Duodenal mucosa (tissue), 2 donors: ENCODE data around the gene IDE.

Experiments
- H3K27ac ChIP-seq: one replicate; pipeline ENCODE4 v1.7.0; 2013; ENCODE audit warnings: low read depth, low read length
- H3K27me3 ChIP-seq, 2 donors: one replicate each; pipeline ENCODE4 v1.7.0; 2013; ENCODE audit warnings: low read length in 2 of 2, control low read depth in 1 of 2; ENCODE audit not compliant: insufficient read depth in 2 of 2, control insufficient read depth in 1 of 2
- H3K36me3 ChIP-seq, 2 donors: one replicate each; pipeline ENCODE4 v1.7.0; 2013; ENCODE audit warnings: low read length in 2 of 2, control low read depth in 1 of 2; ENCODE audit not compliant: insufficient read depth in 2 of 2, control insufficient read depth in 1 of 2
- H3K4me1 ChIP-seq, 2 donors: one replicate each; pipeline ENCODE4 v1.7.0; 2013; ENCODE audit warnings: low read length in 2 of 2, control low read depth in 1 of 2; ENCODE audit not compliant: insufficient read depth in 2 of 2, control insufficient read depth in 1 of 2
- H3K4me3 ChIP-seq, 2 donors: one replicate each; pipeline ENCODE4 v1.7.0; 2013; ENCODE audit warnings: low read length in 2 of 2, low read depth in 1 of 2
- H3K9ac ChIP-seq, 2 donors: one replicate each; pipeline ENCODE4 v1.7.0; 2013; ENCODE audit warnings: low read length in 2 of 2, low read depth in 1 of 2
- H3K9me3 ChIP-seq, 2 donors: one replicate each; pipeline ENCODE4 v1.7.0; 2013; ENCODE audit warnings: low read length in 2 of 2, control low read depth in 1 of 2; ENCODE audit not compliant: control insufficient read depth in 1 of 2

The IDE gene

GRCh38 chr10:92541583-92541982 lies 32.3 kb downstream of the IDE start:
- no peak overlapping the region for H3K27ac ChIP-seq
- H3K9ac ChIP-seq, result no peak overlapping the region
- H3K36me3 ChIP-seq, result peaks cover 0 to 3% of the 10 kb centered on the region in 2 donors
- H3K4me3 ChIP-seq, result no peak overlapping the region
- no peaks in the 10 kb centered on the region for H3K27me3 ChIP-seq
- H3K4me1 ChIP-seq, result peaks cover 0 to 9% of the 10 kb centered on the region in 2 donors
- H3K9me3 ChIP-seq, result no peaks in the 10 kb centered on the region

GRCh38 chr10:92538231-92538958 lies 35.5 kb downstream of the IDE start:
- no peak overlapping the region for H3K4me3 ChIP-seq

GRCh38 chr10:92530891-92531535 lies 42.9 kb downstream of the IDE start:
- Histone ChIP-seq H3K4me1 (no peaks in the 10 kb centered on the region), H3K36me3 (peaks cover 17 to 51% of the 10 kb centered on the region in 2 donors), H3K9me3 (no peaks in the 10 kb centered on the region), H3K27ac (no peak overlapping the region), H3K9ac (no peak overlapping the region), H3K27me3 (no peaks in the 10 kb centered on the region), H3K4me3 (no peak overlapping the region)

More at GRCh38 chr10:92538231-92538958, 35.5 kb downstream of the IDE start:
- H3K27me3 ChIP-seq, result no peaks in the 10 kb centered on the region
- H3K9ac ChIP-seq, result no peak overlapping the region
- no peaks in the 10 kb centered on the region for H3K4me1 ChIP-seq
- peaks cover 5 to 21% of the 10 kb centered on the region in 2 donors for H3K36me3 ChIP-seq
- H3K27ac ChIP-seq, result no peak overlapping the region
- no peaks in the 10 kb centered on the region for H3K9me3 ChIP-seq

- no peak overlapping the region for H3K4me3 ChIP-seq
- no peak overlapping the region for H3K27ac ChIP-seq
- no peaks in the 10 kb centered on the region for H3K27me3 ChIP-seq
- H3K9me3 ChIP-seq, result no peaks in the 10 kb centered on the region
- no peak overlapping the region for H3K9ac ChIP-seq
- H3K4me1 ChIP-seq, result no peaks in the 10 kb centered on the region
- peaks cover 15 to 47% of the 10 kb centered on the region in 2 donors for H3K36me3 ChIP-seq
Observed at GRCh38 chr10:92530421-92530820, 43.5 kb downstream of the IDE start.

- no peaks in the 10 kb centered on the region for H3K4me1 ChIP-seq
- H3K9me3 ChIP-seq, result no peaks in the 10 kb centered on the region
- no peak overlapping the region for H3K4me3 ChIP-seq
- no peak overlapping the region for H3K27ac ChIP-seq
- peaks cover 13 to 35% of the 10 kb centered on the region in 2 donors for H3K36me3 ChIP-seq
- H3K27me3 ChIP-seq, result no peaks in the 10 kb centered on the region
- no peak overlapping the region for H3K9ac ChIP-seq
Observed at GRCh38 chr10:92527716-92528115, 46.2 kb downstream of the IDE start.

- no peak overlapping the region for H3K4me3 ChIP-seq
- H3K27me3 ChIP-seq, result no peaks in the 10 kb centered on the region
- no peaks in the 10 kb centered on the region for H3K9me3 ChIP-seq
- no peak overlapping the region for H3K27ac ChIP-seq
- H3K4me1 ChIP-seq, result no peaks in the 10 kb centered on the region
- no peak overlapping the region for H3K9ac ChIP-seq
- H3K36me3 ChIP-seq, result peaks cover 0 to 11% of the 10 kb centered on the region in 2 donors
Observed at GRCh38 chr10:92523639-92524038, 50.3 kb downstream of the IDE start.

GRCh38 chr10:92517034-92517655 lies 56.7 kb downstream of the IDE start:
- H3K27ac ChIP-seq, result no peak overlapping the region
- no peaks in the 10 kb centered on the region for H3K27me3 ChIP-seq
- no peaks in the 10 kb centered on the region for H3K9me3 ChIP-seq
- no peak overlapping the region for H3K4me3 ChIP-seq
- H3K36me3 ChIP-seq, result peaks cover 2 to 10% of the 10 kb centered on the region in 2 donors
- H3K9ac ChIP-seq, result no peak overlapping the region
- H3K4me1 ChIP-seq, result no peaks in the 10 kb centered on the region

GRCh38 chr10:92508866-92509265 lies 65.0 kb downstream of the IDE start:
- no peaks in the 10 kb centered on the region for H3K9me3 ChIP-seq
- no peak overlapping the region for H3K4me3 ChIP-seq
- no peak overlapping the region for H3K9ac ChIP-seq
- peaks cover 6 to 49% of the 10 kb centered on the region in 2 donors for H3K36me3 ChIP-seq
- no peak overlapping the region for H3K27ac ChIP-seq
- H3K27me3 ChIP-seq, result no peaks in the 10 kb centered on the region
- H3K4me1 ChIP-seq, result no peaks in the 10 kb centered on the region

- Histone ChIP-seq H3K4me3 (no peak overlapping the region), H3K27me3 (no peaks in the 10 kb centered on the region), H3K27ac (no peak overlapping the region), H3K36me3 (peaks cover 8 to 40% of the 10 kb centered on the region in 2 donors), H3K9me3 (no peaks in the 10 kb centered on the region), H3K9ac (no peak overlapping the region), H3K4me1 (no peaks in the 10 kb centered on the region)
Observed at GRCh38 chr10:92506336-92506735, 67.6 kb downstream of the IDE start.

GRCh38 chr10:92505044-92505443 lies 68.8 kb downstream of the IDE start:
- Histone ChIP-seq H3K27ac (no peak overlapping the region), H3K9ac (no peak overlapping the region), H3K9me3 (no peaks in the 10 kb centered on the region), H3K27me3 (no peaks in the 10 kb centered on the region), H3K4me3 (no peak overlapping the region), H3K36me3 (peaks cover 8 to 40% of the 10 kb centered on the region in 2 donors), H3K4me1 (no peaks in the 10 kb centered on the region)
